Right renal pelvis (tissue), 4 donors: ENCODE measurements around the gene HPCAL1. TPM values are rescaled to one million over a fixed set of nuclear protein-coding genes. Genes with fewer than 3 reads are reported as not detected.
"Not testable (repeated sequence)": the region's sequence is repeated elsewhere in the genome, so short reads cannot be mapped to it uniquely, and the experiment has no call there.

Experiments
- DNase-seq, 4 donors: peaks; one replicate each; pipeline ENCODE4 v3.0.0-alpha.2; 2013; ENCODE audit warnings: low read depth in 4 of 4, low spot score in 3 of 4, missing footprints in 1 of 4
- polyA plus RNA-seq, 4 donors: library from polyadenylated mRNA; unstranded; fragments of 120-200 nt; gene quantifications; one replicate each; pipeline ENCODE4 v1.2.1, GENCODE V29; 2013; ENCODE audit not compliant: insufficient read length in 4 of 4

Gene HPCAL1
- 10 to 100 TPM; 23.9 to 36.8 (median 31.5) TPM for polyA plus RNA-seq

- DNase-seq = peak; percentile 68 to 73 (median 72)
Observed at GRCh38 chr2:10302479-10303180, at the start of gene HPCAL1. Gene HPCAL1, plus strand, starts transcription at chr2:10302904. Its CDS starts 116,854 bp downstream, at chr2:10419758.

GRCh38 chr2:10253596-10254372 lies 48.9 kb upstream of the HPCAL1 start:
- no peak for DNase-seq

DNA sequence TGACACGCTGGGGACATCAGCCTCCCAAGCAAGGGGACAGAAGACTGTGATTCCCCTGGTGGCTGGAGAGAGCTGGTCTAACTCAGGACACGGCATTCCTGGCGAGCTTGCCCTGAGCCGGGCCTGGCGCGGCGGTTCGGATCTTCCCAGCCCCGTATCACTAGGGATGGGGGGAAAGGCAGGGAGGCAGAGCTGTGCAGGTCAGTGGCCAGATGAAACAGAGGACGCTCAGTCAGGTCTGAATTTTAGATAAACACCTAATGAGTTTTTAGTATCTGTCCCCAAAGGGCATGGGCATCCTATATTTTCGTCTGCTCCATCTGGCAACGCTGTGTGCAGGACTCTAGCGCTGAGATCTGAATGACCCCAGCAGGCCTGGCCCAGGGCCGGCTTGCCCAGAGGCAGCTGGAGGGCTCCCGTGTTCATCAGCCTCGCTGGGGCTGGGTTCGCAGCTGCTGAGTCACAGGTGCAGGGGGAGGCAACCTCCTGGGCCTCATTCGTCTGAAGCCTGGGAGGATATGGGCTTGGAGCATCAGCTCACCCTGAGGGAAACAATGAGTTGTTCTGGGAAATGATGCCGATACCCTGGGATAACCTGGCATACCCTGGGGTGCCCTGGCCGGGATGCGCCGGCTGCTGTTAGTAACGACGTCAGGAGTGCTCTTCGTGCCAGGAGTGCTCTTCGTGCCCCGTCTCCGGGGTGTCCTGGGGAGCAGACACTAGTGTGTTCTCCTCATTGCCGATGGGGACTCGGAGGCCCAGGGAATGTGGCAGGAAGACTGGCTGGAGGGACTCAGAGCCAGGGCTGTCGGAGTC lies 48.1 kb upstream of the HPCAL1 start:
- DNase-seq = no peak

- no peak for DNase-seq
Observed at GRCh38 chr2:10255189-10256030, 47.3 kb upstream of the HPCAL1 start.

DNA sequence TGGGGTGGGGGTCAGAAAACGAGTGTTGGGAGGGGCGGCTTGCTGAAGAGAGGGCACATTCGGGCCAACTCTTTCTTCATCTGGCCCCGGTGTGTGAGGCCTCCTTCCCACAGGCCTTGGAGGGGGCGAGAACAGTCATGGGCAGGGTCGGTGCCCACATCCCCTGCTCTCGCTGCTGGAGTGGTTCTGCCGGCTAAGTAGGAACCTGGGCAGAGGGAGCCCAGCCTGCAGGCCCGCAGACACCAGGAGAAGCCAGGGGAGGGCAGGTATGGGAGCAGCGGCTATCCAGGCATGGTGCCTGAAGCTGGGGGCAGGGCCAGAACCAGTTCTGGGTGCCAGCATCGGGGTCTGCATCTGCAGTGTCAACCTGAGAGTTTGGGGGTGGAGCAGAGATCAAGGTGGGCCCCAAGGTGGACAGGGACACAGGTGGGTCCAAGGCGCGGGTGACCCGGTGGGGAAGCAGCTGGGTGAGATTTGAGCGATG lies 46.6 kb upstream of the HPCAL1 start:
- DNase-seq = no peak

GRCh38 chr2:10256515-10257031 lies 46.1 kb upstream of the HPCAL1 start:
- no peak for DNase-seq

DNA sequence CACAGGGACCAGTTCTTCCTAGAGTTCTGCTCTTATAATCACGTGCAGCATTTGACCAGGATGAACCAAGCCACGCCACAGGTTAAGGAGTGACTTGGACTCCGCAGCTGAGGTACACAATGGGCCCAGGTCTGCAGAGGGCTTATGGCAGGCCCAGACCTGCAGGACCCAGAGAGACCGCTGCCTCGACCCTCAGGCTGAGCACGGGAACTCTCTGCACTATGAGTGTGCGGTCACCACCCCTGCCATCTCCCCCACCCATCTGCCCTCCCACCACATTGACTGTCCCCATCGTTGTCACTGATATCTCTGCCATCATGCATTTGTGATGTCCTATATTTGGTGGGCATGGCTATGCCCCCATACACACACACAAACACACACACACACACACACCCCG lies 45.7 kb upstream of the HPCAL1 start:
- DNase-seq = no peak

GRCh38 chr2:10257500-10258147 lies 45.1 kb upstream of the HPCAL1 start:
- DNase-seq = no peak

- DNase-seq = no peak
Observed at GRCh38 chr2:10258326-10258725, 44.4 kb upstream of the HPCAL1 start.

DNA sequence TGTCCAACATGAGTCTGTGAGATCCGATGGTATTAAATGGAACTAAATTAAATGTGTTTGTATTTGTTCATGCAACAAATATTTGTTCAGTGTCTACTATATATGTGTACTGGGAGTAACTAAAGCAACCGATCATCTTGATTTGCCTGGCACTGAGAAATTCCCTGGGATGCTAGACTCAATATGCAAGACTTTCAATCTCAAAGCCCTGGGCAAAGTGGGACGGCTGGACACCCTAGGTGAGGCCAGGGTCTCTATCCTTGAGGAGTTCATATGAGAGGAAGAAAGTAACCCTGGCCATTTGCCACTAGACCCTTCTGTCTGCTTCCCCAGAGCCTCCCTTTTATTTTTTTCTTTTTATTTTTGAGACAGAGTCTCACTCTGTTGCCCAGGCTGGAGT lies 44.0 kb upstream of the HPCAL1 start:
- DNase-seq = no peak

GRCh38 chr2:10260130-10260529 lies 42.6 kb upstream of the HPCAL1 start:
- DNase-seq = no peak

- DNase-seq = not testable (repeated sequence)
Observed at GRCh38 chr2:10263526-10263925, 39.2 kb upstream of the HPCAL1 start.

- DNase-seq = no peak
Observed at GRCh38 chr2:10264506-10265328, 38.0 kb upstream of the HPCAL1 start.

GRCh38 chr2:10265329-10266132 lies 37.2 kb upstream of the HPCAL1 start:
- DNase-seq = no peak

- DNase-seq = no peak
Observed at GRCh38 chr2:10266133-10266620, 36.5 kb upstream of the HPCAL1 start.

DNA sequence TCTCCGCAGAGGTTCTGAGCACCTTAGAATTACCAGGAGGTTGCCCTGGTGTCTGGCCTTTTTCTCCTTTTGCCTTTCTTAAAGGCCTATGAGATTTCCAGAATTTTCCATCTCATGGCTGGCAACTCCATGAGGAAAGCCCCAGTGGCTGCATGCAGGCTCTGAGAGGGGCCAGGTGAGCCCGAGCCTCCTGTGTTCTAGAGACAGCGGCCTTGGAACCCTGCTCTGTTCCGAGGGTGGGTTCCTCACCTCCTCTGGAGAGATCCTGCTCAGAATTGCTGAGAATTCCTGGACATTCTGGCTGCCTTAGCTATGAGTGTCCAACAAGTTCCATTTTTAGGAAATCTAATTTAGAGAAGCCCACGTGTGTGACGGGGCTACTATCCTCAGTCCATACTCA lies 35.7 kb upstream of the HPCAL1 start:
- no peak for DNase-seq
